ENCODE measurements around the gene PODXL2. TPM values are rescaled to one million over a fixed set of nuclear protein-coding genes. Genes with fewer than 3 reads are reported as not detected.
"Not testable (repeated sequence)": the region's sequence is repeated elsewhere in the genome, so short reads cannot be mapped to it uniquely, and the experiment has no call there.

The PODXL2 gene
- total RNA-seq, 4 donors from 2014 or later, result 1.5 to 3.2 (median 2.0) TPM

DNA sequence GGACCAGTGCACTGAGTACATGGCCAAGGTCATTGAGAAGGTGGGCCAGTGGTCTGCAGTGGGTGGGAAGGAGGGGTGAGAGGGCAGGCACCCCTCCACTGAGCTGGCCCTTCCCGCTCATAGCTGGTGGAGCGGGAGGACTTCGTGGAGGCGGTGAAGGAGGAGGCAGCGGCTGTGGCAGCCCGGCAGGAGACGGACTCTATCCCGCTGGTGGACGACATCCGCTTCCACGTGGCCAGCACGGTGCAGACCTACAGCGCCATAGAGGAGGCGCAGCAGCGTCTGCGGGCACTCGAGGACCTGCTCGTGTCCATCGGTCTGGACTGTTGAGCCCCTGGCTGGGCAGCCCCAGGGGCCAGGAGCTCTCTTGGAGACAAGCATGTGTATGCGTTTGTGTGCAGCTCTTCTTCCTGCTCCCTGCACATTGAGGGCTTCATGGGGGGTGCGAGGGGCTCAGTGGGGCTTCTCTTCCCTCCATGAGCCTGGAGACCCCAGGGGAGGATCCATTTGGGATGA, 51.2 kb downstream of the PODXL2 start:
- no peaks in the 10 kb centered on the region for H3K27me3 ChIP-seq
- peaks cover 10 to 14% of the 10 kb centered on the region in 2 donors for H3K4me1 ChIP-seq
- no peaks in the 10 kb centered on the region for H3K9me3 ChIP-seq
- intact Hi-C loops (cut with DNase I; ENCODE audit: low total_unique reads) (no loop called here), in situ Hi-C loops (cut with MboI; ENCODE audit: low sequenced_read_pairs in 4 of 4) (no loop called here)
- H3K36me3 ChIP-seq, result peaks cover 0 to 48% of the 10 kb centered on the region in 2 donors
- ATAC-seq (no peak), DNase-seq (no peak)
- no peak overlapping the region for H3K27ac ChIP-seq
- H3K4me3 ChIP-seq, result no peak overlapping the region
- TF ChIP-seq POLR2A (IDR thresholded peaks at IDR 0.05), result no peak
- TF ChIP-seq, protein P1, sequence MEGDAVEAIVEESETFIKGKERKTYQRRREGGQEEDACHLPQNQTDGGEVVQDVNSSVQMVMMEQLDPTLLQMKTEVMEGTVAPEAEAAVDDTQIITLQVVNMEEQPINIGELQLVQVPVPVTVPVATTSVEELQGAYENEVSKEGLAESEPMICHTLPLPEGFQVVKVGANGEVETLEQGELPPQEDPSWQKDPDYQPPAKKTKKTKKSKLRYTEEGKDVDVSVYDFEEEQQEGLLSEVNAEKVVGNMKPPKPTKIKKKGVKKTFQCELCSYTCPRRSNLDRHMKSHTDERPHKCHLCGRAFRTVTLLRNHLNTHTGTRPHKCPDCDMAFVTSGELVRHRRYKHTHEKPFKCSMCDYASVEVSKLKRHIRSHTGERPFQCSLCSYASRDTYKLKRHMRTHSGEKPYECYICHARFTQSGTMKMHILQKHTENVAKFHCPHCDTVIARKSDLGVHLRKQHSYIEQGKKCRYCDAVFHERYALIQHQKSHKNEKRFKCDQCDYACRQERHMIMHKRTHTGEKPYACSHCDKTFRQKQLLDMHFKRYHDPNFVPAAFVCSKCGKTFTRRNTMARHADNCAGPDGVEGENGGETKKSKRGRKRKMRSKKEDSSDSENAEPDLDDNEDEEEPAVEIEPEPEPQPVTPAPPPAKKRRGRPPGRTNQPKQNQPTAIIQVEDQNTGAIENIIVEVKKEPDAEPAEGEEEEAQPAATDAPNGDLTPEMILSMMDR (IDR thresholded peaks at IDR 0.05 in 4 of 5, conservative IDR thresholded peaks at IDR 0.05 in 1 of 5), result no peak

DNA sequence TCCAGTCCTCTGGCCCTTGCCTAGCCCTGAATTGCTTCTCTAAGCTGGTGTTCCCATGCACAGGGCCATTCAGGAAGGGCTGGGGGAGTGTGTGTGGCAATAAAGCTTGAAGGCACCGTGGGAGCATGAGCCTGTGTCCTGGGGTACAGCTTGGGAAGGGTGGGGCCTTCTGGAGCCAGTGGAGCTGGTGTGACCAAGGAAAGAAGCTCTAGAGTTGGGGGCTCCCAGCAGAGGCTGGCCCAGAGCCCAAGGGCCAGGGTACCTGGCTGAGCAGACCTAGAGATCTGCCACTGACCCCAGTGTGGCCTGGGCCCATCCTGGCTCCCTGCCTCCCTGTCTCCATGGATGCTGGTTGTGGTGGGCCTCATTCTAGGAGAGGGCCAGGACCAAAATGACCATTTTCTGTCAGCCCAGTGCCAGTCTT, 51.8 kb downstream of the PODXL2 start:
- TF ChIP-seq, protein P1 (IDR thresholded peaks at IDR 0.05 in 4 of 5, conservative IDR thresholded peaks at IDR 0.05 in 1 of 5), result no peak
- TF ChIP-seq POLR2A (IDR thresholded peaks at IDR 0.05), result no peak
- no peaks in the 10 kb centered on the region for H3K27me3 ChIP-seq
- in situ Hi-C loops (cut with MboI; ENCODE audit: low sequenced_read_pairs in 4 of 4), result no loop called here
- no peak for DNase-seq
- H3K27ac ChIP-seq, result no peak overlapping the region
- peaks cover 0 to 45% of the 10 kb centered on the region in 2 donors for H3K36me3 ChIP-seq
- intact Hi-C loops (cut with DNase I; ENCODE audit: low total_unique reads), result no loop called here
- no peak overlapping the region for H3K4me3 ChIP-seq
- H3K4me1 ChIP-seq, result peaks cover 10 to 14% of the 10 kb centered on the region in 2 donors
- no peaks in the 10 kb centered on the region for H3K9me3 ChIP-seq
- ATAC-seq, result no peak

DNA sequence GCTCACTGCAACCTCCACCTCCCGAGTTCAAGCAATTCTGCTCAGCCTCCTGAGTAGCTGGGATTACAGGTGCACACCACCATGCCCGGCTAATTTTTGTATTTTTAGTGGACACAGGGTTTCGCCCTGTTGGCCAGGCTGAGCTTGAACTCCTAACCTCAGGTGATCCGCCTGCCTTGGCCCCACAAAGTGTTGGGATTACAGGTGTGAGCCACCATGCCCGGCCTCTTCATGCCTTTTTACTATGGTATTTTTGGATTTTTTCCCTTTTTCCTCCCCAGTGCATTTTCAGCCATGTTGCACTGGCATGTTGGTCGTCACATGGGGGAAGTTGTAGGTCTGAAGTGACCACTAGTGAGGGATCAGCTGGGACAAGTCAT, 53.2 kb downstream of the PODXL2 start:
- Histone ChIP-seq H3K4me1 (peaks cover 10 to 14% of the 10 kb centered on the region in 2 donors), H3K36me3 (peaks cover 0 to 32% of the 10 kb centered on the region in 2 donors)
- in situ Hi-C loops (cut with MboI; ENCODE audit: low sequenced_read_pairs in 4 of 4); H3K27me3 ChIP-seq; ATAC-seq; DNase-seq; H3K27ac ChIP-seq; H3K4me3 ChIP-seq; intact Hi-C loops (cut with DNase I; ENCODE audit: low total_unique reads); H3K9me3 ChIP-seq: not testable (repeated sequence)

DNA sequence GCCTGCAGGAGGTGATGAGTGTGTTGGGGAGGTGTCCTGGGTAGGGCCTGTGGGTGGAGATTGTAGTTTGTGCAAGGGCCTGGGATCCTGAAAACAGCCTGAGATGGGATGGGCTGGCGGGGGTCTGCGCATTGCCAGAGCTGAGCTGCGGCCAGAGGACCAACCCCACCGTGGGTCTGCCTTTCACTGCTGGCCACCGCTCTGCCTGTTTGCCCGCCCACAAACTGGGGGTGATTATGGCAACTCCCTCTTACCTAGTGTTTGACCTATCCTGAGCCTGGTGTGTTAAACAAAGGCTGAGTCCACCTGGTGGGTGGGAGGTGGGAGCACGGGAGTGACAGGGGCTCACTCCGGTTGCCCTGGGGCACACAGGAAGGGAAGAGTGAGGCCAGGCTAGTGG, 53.6 kb downstream of the PODXL2 start:
- H3K4me3 ChIP-seq, result no peak overlapping the region
- peaks cover 0 to 28% of the 10 kb centered on the region in 2 donors for H3K36me3 ChIP-seq
- in situ Hi-C loops (cut with MboI; ENCODE audit: low sequenced_read_pairs in 4 of 4), result no loop called here
- no peak overlapping the region for H3K27ac ChIP-seq
- ATAC-seq, result no peak
- peaks cover 10 to 14% of the 10 kb centered on the region in 2 donors for H3K4me1 ChIP-seq
- TF ChIP-seq, protein P1 (IDR thresholded peaks at IDR 0.05 in 4 of 5, conservative IDR thresholded peaks at IDR 0.05 in 1 of 5), result no peak
- no peak for TF ChIP-seq POLR2A (IDR thresholded peaks at IDR 0.05)
- intact Hi-C loops (cut with DNase I; ENCODE audit: low total_unique reads), result no loop called here
- H3K9me3 ChIP-seq, result no peaks in the 10 kb centered on the region
- DNase-seq, result no peak
- no peaks in the 10 kb centered on the region for H3K27me3 ChIP-seq

DNA sequence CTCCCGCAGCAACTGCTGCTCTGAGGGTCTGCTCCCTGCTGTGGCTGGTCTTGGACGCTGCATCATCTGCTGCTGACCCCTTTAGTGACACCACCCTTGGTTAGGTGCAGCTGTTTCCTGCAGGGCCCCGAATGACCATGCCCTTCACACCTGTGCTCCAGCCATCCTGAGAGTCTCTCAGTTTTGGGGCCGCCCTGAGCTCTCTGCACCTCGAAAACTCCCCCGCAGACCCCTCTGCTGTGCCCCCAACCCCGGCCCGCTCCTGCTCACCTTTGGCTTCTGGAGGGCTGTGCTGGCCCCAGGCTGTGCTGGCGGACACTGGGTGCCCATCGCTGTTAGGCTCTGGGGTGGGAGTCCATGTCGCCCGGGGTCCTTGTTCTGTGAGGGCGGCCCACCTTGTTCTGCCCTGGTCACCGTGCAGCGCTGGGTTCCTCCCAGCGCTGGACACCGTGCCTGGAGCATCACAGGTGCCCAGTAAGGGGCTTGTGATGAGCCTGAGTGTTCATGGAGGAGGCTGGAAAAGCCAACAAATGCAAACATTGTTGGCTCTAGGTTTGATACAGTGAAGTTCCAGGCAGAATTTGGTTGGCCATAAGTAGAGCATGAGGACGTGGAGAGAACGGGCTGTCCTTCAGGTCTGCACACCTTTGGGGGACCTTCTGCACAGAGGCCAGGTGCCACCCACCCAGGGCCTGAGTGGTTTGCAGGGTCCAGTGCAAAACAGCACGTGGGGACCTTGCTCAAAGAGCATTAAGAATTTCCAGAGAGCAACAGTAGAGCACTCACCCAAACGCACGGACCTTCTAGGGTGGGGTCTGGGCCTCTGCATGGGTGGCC, 56.1 kb downstream of the PODXL2 start:
- DNase-seq, result peak in 1 of 2 donors; percentile 8
- no peak for ATAC-seq
- in situ Hi-C loops (cut with MboI; ENCODE audit: low sequenced_read_pairs in 4 of 4), result no loop called here
- H3K4me3 ChIP-seq, result no peak overlapping the region
- H3K36me3 ChIP-seq, result peaks cover 0 to 4% of the 10 kb centered on the region in 2 donors
- H3K27me3 ChIP-seq, result no peaks in the 10 kb centered on the region
- TF ChIP-seq, protein P1 (IDR thresholded peaks at IDR 0.05 in 4 of 5, conservative IDR thresholded peaks at IDR 0.05 in 1 of 5), result no peak
- no peak for TF ChIP-seq POLR2A (IDR thresholded peaks at IDR 0.05)
- intact Hi-C loops (cut with DNase I; ENCODE audit: low total_unique reads), result no loop called here
- peaks cover 20 to 22% of the 10 kb centered on the region in 2 donors for H3K4me1 ChIP-seq
- no peak overlapping the region for H3K27ac ChIP-seq
- H3K9me3 ChIP-seq, result no peaks in the 10 kb centered on the region

All from gastrocnemius medialis (tissue), 4 donors.